Stimulated activated CD8-positive, alpha-beta memory T cell treated with anti-CD3 and anti-CD28 coated beads, Interleukin-12 subunit alpha, Interleukin-12 subunit beta, amount 100 ng/mL, for 24 hours (primary cell): Measurements from ENCODE around the gene KRTAP15-1.

ENCODE experiments used
- DNase-seq: peaks from one replicate; pipeline ENCODE4 v3.0.0-alpha.2; 2020; ENCODE audit errors: extremely low read depth

The KRTAP15-1 gene

GRCh38 chr21:30439975-30440374 is at the start of gene KRTAP15-1:
KRTAP15-1 (plus strand) TSS chr21:30440275; CDS start chr21:30440328, 53 bp downstream.
- no peak for DNase-seq

GRCh38 chr21:30391492-30392025 is 48.5 kb upstream of the KRTAP15-1 start:
- DNase-seq = no peak

GRCh38 chr21:30395731-30396130 is 44.3 kb upstream of the KRTAP15-1 start, which contains the start of gene KRTAP13-1:
KRTAP13-1 (plus strand) TSS chr21:30396031; CDS start chr21:30396087, 56 bp downstream.
- DNase-seq = no peak

DNA sequence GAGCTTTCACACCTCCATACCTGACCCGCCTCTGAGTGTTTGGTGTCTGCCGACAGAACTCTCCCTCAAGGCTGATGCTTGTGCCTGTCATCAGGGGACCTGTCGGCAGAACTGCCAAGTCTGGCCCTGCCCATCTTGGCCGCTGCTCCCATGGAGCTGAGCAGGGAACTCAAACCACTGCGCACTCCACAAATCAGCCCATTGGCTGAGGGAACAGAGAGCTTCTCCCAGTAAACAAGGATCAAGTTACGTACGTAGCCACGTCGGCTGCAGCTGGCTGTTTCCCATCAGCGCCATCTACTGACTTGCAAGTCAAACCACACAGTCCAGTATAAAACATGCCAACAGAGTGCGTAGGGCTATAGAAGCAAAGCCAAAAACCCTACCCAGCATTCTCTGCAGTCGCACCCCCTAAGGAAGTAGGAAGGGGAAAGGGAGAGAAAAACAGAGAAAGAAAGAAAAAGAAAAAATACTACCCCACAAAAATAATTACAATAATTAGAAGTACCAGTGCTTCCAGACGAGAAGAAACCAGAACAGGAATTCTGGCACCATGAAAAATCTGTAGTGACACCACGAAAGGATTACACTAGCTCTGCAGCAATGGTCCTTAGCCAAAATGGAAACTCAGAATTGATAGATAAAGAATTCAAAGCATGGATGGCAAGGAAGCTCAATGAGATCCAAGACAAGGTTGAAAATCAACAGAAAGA is 31.1 kb upstream of the KRTAP15-1 start:
- DNase-seq = no peak

DNA sequence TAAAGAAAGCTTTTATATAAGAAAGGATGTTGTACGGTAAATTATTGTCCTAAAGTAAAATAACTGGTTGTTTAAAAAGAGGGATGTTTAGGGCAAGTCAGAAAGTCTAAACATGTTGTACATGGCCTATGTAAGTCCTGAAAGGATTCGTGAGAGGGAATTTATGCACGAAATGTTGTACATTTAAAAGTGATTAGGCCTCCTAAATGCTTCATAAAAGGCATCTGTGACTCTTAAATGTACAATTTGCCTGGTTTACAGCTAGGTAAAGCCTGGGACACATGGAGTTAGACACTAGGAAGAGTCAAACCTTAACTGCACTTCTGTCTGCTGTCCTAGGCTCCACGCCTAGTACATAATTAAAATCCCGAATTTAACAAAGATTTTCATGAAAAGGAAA is 24.1 kb upstream of the KRTAP15-1 start:
- no peak for DNase-seq

GRCh38 chr21:30425826-30426225 is 14.2 kb upstream of the KRTAP15-1 start, which contains the start of gene KRTAP13-3:
KRTAP13-3 (minus strand) TSS chr21:30425926; CDS start chr21:30425912, 14 bp downstream.
- DNase-seq = no peak

DNA sequence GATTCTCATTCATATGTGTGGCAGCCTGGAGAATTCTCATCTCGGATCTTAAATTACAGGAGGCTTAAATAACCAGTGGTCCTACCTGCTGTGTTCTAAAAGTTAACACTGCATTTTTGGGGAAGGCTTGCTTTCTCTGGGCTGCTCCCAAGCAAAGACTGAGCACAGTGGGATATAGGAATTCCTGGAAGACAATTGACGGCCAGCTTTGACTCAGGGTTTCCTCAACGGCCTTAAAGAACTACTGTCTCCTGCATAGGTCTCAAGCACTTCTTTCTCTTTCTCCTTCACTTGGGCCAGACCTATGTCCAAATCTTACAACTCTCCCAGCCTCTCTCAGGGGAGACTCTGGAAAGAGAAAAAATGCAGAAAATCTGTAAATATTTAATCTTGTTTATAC is 13.3 kb upstream of the KRTAP15-1 start:
- DNase-seq = no peak

DNA sequence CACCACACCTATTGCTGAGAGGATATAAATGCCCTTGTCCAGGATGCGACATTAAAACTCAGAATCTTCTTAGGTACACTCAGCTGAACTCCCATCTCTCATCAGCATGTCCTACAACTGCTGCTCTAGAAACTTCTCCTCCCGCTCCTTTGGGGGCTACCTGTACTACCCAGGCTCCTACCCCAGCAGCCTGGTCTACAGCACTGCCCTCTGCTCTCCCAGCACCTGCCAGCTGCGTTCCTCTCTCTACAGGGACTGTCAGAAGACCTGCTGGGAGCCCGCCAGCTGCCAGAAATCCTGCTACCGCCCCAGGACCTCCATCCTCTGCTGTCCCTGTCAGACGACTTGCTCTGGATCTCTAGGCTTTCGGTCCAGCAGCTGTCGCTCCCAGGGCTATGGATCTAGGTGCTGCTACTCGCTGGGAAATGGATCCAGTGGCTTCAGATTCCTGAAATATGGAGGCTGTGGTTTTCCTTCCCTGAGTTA is 9.9 kb upstream of the KRTAP15-1 start, which contains the start of gene KRTAP13-4:
Gene KRTAP13-4 (plus strand): TSS at position 51 of the 486 bp plus-strand sequence. CDS start 56 bp downstream, at position 107.
- DNase-seq = no peak

- no peak for DNase-seq
Measured at GRCh38 chr21:30434033-30434631, 5.9 kb upstream of the KRTAP15-1 start.

DNA sequence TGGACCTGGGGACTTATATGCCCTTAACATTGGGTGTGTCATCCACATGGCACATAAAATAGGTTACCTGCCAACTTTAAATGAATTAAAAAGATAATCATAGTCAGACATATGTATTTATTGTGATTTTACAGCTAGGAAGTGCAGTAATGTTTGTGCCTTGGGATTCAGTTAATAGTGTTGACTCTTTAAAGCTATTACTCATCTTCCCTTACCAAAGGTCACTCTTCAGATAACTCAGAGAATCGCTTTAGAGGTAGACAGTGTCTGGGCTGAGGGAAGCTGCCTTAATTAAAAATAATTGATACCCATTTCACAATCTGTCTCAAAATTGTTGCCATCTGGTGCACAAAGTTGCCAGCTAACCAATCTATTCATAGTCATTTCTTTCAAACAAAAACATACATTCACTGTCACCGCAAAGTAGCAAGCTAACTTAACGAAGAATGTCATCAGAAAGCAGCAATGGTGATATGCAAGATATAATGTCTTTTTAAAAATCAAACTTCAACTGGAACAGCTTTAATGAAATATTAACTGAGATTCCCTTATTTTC is 3.0 kb upstream of the KRTAP15-1 start:
- no peak for DNase-seq

- DNase-seq = no peak
Measured at GRCh38 chr21:30443226-30443625, 3.2 kb downstream of the KRTAP15-1 start.

DNA sequence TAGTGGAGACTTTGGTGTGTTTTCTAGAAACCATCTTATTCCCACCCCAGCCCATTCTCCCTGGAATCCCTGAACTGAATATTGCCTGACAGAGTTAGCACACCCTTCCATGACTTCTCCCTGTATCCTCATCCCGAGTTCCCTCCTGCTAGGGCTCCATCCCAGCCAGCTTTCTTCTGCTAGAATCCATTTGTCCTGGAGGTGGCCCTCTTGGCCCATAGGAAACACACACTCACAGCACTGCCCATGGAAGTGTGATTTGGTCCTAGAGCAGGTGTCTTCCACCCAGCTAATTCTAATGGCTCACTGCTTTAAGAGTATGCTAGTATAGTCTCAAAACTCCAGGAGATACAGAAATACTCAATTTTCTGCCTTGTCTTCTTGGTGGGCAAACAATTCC is 4.1 kb downstream of the KRTAP15-1 start:
- no peak for DNase-seq

DNA sequence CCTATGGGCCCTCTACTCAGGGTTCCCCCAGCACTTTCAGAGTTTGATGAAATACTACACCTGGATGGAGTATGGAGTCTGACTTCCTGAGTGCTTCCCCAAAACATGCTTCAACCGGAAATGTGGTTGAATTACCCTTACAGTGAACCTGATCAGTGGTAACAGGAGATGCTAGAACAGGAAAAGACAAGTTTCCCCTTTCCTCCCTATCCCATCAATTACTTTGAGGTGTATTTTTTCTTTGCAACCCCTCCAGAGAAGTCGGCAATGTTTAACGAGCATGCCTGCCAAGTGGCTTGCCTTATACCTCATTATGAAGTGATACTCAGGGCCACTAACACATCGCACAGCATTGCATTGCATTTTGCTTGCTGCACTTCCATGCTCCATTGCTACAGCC is 7.0 kb downstream of the KRTAP15-1 start:
- DNase-seq = no peak

GRCh38 chr21:30448514-30448913 is 8.4 kb downstream of the KRTAP15-1 start:
- DNase-seq = no peak

DNA sequence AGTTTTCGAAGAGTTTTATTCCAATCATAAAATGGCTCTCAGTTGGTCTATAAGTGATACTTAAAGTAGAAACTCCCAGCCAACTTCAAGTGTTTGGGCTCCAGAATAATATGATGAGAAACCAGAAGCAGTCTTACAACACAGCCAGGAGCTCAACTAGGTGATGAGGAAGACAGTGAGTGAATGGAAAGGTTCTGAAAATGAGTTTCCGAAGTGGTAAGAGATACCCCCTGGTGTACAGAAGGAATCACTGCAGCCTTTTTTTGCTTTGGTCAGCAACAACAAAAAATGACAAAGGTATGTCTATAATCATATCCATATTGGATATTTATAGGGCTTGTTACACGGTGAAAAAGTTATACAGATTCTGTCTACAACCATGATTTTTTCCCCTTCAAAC is 23.6 kb downstream of the KRTAP15-1 start:
- no peak for DNase-seq

DNA sequence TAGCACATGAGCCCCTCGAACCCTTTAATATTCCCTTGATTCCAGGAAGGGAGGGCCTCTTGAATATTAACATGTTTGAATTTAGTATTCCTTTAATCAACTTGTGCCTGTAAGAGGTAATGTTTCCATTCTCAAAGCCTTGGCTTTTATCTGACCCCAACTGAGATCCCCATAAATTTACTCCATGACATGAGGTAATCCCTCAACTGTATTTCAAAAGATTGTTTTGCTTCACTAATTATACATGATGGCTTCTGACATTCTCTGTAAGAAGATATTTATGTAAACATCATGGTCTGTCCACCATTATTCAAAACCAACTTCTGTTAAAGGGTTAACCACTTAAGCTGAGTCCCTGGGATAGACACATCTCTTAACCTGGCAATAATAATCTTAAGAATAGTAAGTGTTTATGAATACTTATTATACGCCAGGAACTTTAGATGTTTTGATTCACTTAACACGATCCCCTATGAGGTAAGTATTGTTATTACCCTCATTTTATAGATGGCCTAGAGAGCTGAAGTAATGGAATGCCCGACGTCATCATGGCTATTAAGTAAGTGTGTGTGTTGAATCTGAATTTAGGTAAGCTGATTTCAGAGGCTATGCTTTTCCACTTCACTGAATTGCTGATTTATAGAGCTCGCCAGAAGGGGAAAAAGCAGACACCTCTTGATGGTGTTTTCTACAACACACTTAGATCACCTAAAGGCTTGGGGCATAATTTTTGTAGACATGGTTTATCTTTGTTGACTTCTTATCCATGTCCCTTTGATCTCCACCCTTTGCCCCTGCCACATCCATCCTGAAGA is 29.0 kb downstream of the KRTAP15-1 start:
- no peak for DNase-seq

GRCh38 chr21:30478004-30478403 is 37.9 kb downstream of the KRTAP15-1 start:
- no peak for DNase-seq

DNA sequence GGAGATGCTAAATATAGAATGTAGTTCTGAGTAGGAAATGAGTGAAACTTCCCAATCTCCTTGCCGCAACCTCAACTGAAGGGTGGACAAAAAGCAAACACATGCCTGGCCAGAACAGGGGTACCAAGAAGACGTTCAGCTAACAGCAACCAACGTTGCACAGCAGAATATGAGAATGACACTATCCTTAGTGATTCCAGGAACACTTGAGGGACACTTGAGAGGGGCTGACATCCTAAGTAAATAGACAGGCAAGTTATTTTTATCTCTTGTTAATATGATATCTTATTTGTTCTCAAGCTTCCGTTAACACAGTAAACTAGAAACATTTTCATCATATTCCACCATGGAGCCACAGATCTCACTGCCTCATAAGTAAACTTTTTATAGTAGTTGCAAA is 39.2 kb downstream of the KRTAP15-1 start:
- DNase-seq = no peak

GRCh38 chr21:30480145-30480544 is 40.1 kb downstream of the KRTAP15-1 start, which contains the start of gene KRTAP19-1:
KRTAP19-1 (minus strand) TSS chr21:30480367; CDS start chr21:30480317, 50 bp downstream.
- DNase-seq = no peak

- DNase-seq = no peak
Measured at GRCh38 chr21:30482130-30482529, 42.1 kb downstream of the KRTAP15-1 start.

- no peak for DNase-seq
Measured at GRCh38 chr21:30486180-30486579, 46.1 kb downstream of the KRTAP15-1 start.
